Osteocyte (in vitro differentiated cells): ENCODE results near the gene PALM3. TPM values are rescaled to one million over a fixed set of nuclear protein-coding genes. Genes with fewer than 3 reads are reported as not detected.

Source experiments
- DNase-seq: peaks from one replicate; pipeline ENCODE4 v3.0.0; 2021; ENCODE audit warnings: mixed read lengths; ENCODE audit not compliant: unreplicated experiment; ENCODE audit errors: extremely low spot score
- H3K27ac Mint-ChIP-seq: one replicate; pipeline ENCODE4 v1.8.0; 2021; ENCODE audit warnings: mild to moderate bottlenecking, mixed read lengths; ENCODE audit not compliant: unreplicated experiment
- H3K27me3 Mint-ChIP-seq: one replicate; pipeline ENCODE4 v1.8.0; 2021; ENCODE audit warnings: mixed read lengths; ENCODE audit not compliant: unreplicated experiment
- H3K36me3 Mint-ChIP-seq: one replicate; pipeline ENCODE4 v1.8.0; 2021; ENCODE audit warnings: mixed read lengths; ENCODE audit not compliant: unreplicated experiment
- H3K4me1 Mint-ChIP-seq: one replicate; pipeline ENCODE4 v1.8.0; 2021; ENCODE audit warnings: mixed read lengths; ENCODE audit not compliant: unreplicated experiment
- H3K4me3 Mint-ChIP-seq: one replicate; pipeline ENCODE4 v1.8.0; 2021; ENCODE audit warnings: mild to moderate bottlenecking, moderate library complexity, mixed read lengths; ENCODE audit not compliant: unreplicated experiment
- H3K9me3 Mint-ChIP-seq: one replicate; pipeline ENCODE4 v1.8.0; 2021; ENCODE audit warnings: mixed read lengths; ENCODE audit not compliant: unreplicated experiment
- total RNA-seq: library from RNA; stranded (reverse); gene quantifications from 2 replicates; pipeline ENCODE4 v1.2.1, GENCODE V29; 2021
- TF ChIP-seq, protein P1 (sequence below): fragments of 200-600 bp; sonication (generic); IDR thresholded peaks from 2 replicates; pipeline ENCODE4 v1.5.0; 2021; ENCODE audit warnings: antibody characterized with exemption, mild to moderate bottlenecking, moderate library complexity

Gene PALM3
- total RNA-seq, 1 donor from 2014 or later = 0.30 TPM

DNA sequence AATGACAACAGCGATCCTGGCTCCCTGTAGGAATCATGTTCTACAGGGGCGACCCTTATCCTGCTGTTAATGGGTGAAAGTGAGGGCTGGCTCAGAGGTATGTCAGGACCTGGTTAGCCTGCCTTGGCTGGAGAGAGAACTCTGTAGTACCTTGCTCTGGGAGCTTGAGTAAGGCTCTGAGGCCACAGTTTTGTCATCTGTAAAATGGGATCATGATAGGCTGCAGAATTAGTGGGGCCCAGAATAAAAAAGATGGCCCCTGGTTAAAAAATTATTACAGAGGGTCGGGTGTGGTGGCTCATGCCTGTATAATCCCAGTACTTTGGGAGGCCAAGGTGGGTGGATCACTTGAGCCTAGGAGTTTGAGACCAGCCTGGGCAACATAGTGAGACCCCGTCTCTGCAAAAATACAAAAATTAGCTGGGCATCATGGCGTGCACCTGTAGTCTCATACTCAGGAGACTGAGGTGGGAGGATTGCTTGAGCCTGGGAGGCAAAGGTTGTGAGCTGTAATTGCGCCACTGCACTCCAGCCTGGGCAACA lies 39.2 kb upstream of the PALM3 start:
- Mint-ChIP-seq H3K36me3 (peaks cover 17% of the 10 kb centered on the region), H3K4me3 (no peak overlapping the region), H3K4me1 (no peaks in the 10 kb centered on the region), H3K27ac (no peak overlapping the region), H3K27me3 (no peaks in the 10 kb centered on the region), H3K9me3 (no peaks in the 10 kb centered on the region)
- DNase-seq = no peak
- TF ChIP-seq, protein P1, sequence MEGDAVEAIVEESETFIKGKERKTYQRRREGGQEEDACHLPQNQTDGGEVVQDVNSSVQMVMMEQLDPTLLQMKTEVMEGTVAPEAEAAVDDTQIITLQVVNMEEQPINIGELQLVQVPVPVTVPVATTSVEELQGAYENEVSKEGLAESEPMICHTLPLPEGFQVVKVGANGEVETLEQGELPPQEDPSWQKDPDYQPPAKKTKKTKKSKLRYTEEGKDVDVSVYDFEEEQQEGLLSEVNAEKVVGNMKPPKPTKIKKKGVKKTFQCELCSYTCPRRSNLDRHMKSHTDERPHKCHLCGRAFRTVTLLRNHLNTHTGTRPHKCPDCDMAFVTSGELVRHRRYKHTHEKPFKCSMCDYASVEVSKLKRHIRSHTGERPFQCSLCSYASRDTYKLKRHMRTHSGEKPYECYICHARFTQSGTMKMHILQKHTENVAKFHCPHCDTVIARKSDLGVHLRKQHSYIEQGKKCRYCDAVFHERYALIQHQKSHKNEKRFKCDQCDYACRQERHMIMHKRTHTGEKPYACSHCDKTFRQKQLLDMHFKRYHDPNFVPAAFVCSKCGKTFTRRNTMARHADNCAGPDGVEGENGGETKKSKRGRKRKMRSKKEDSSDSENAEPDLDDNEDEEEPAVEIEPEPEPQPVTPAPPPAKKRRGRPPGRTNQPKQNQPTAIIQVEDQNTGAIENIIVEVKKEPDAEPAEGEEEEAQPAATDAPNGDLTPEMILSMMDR = no peak

DNA sequence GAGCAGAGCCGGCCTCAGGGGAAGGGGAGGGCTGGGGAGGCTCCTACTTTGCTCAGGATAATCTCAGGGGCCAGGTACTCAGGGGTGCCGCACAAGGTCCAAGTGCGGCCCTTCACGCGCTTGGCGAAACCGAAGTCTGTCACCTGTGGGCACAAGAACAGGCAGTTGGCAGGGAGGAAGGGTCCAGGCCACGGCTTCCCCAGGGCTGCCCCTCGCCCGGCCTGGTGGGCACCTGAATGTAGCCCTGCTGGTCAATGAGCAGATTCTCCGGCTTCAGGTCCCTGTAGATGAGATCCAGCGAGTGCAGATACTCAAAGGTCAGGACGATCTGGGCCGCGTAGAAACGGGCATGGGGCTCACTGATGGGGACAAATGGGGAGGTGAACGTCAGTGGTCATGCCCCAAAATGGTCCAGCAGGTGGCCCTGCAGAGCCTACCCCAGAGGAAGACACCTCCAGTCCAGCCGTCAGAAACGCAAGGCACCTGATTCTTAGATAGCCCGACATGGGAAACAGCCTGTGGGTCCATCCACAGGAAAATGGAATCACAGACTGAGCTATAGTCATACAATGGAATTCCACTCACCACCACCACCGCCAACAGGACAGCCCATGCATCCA lies 35.8 kb upstream of the PALM3 start:
- DNase-seq = no peak
- H3K27me3 Mint-ChIP-seq = no peaks in the 10 kb centered on the region
- H3K9me3 Mint-ChIP-seq = no peaks in the 10 kb centered on the region
- H3K4me3 Mint-ChIP-seq = no peak overlapping the region
- H3K4me1 Mint-ChIP-seq = peaks cover 2% of the 10 kb centered on the region
- no peak overlapping the region for H3K27ac Mint-ChIP-seq
- peaks cover 16% of the 10 kb centered on the region for H3K36me3 Mint-ChIP-seq
- TF ChIP-seq, protein P1 = peak; percentile 23

DNA sequence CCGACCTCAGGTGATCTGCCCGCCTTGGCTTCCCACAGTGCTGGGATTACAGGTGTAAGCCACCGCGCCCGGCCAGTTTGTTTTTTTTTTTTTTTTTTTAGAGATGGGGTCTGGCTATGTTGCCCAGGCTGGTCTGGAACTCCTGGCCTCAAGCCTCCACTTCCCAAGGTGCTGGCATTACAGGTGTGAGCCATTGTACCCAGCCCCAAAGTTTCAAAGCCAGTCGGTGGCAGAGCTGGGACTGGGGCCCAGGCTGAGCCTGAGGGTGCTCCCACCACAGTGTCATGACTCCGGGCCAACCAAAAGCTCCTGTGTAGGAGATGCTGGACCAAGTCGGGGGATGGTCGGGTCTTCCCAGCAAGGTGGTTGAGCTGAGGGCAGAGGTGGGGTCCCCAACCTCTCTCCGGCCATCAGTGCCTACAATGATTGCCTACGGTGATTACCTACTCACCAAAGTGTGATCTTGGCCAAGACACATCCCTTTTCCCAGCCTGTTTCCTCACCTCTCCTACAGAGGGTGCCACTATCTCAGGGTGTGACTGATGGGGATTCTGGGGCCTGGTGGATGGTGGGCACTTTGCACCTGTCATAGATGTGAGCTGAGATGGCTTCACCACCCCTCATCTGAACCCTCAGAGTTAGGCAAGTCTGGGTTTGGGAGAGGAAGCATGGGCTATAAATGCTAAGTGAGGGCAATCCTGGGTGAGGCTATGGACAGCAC lies 34.6 kb upstream of the PALM3 start:
- no peak overlapping the region for H3K4me3 Mint-ChIP-seq
- H3K36me3 Mint-ChIP-seq = peaks cover 16% of the 10 kb centered on the region
- no peak for DNase-seq
- H3K27me3 Mint-ChIP-seq = no peaks in the 10 kb centered on the region
- no peaks in the 10 kb centered on the region for H3K9me3 Mint-ChIP-seq
- TF ChIP-seq, protein P1 = no peak
- no peak overlapping the region for H3K27ac Mint-ChIP-seq
- peaks cover 10% of the 10 kb centered on the region for H3K4me1 Mint-ChIP-seq

DNA sequence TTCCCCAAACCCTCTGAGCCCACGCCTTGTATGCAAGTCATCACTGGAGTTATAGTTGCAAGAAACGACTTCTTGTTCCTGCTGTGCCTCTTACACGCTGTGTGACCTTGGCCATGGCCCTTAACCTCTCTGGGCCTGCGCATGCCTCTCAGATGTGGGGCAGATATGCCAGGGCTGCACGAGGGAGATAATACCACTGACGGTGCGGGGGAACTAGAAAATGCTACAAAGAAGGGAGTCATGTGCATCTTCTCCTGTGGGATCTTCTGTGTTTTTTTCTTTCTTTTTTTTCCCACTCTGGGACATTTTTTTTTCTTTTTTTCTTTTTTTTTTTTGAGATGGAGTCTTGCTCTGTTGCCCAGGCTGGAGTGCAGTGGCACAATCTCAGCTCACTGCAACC lies 33.0 kb upstream of the PALM3 start:
- H3K36me3 Mint-ChIP-seq = peaks cover 12% of the 10 kb centered on the region
- TF ChIP-seq, protein P1 = no peak
- H3K9me3 Mint-ChIP-seq = no peaks in the 10 kb centered on the region
- DNase-seq = no peak
- no peaks in the 10 kb centered on the region for H3K27me3 Mint-ChIP-seq
- no peak overlapping the region for H3K27ac Mint-ChIP-seq
- peaks cover 11% of the 10 kb centered on the region for H3K4me1 Mint-ChIP-seq
- no peak overlapping the region for H3K4me3 Mint-ChIP-seq

DNA sequence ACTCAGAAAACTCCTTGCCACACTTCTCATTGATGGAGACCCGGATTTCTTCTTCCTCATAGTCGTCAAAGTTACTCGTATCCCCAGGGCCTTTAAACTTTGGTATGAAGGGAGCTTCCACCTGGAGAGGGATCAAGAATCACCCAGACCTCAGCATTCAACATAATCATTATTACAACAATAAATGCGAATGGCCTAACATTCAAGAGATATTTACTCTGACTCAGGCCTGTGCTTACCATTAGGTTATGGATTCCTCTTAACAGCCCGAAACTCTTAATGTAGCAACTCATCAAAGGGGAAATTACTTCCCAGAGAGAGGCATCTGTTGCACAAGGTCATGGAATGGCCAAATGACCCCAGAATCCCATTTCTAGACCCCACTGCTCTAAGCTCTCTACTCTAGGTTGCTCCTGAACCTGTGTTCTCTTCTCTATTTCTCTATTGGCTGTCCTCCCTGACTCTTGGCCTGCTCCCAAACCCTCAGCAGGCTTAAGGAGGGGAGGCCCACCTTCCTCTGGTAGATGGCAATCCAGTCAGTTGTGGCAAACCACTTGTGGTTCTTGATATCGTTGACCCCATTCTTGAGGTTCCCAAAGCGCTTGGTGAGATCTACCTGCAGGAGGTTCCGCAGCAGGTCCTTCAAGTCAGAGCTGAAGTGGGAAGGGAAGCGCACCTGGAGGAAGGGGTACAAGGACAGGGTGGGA lies 31.4 kb upstream of the PALM3 start:
- H3K27me3 Mint-ChIP-seq = no peaks in the 10 kb centered on the region
- no peaks in the 10 kb centered on the region for H3K9me3 Mint-ChIP-seq
- H3K4me3 Mint-ChIP-seq = peak overlapping the region; percentile 18
- peaks cover 16% of the 10 kb centered on the region for H3K36me3 Mint-ChIP-seq
- TF ChIP-seq, protein P1 = no peak
- peaks cover 15% of the 10 kb centered on the region for H3K4me1 Mint-ChIP-seq
- no peak overlapping the region for H3K27ac Mint-ChIP-seq
- DNase-seq = no peak
